KOPT-K1 (cell line): ENCODE measurements around the gene GKN2.

Experiments
- H3K27ac ChIP-seq: fragments of 200-600 bp; sonication (generic); 2 replicates; pipeline ENCODE4 v1.5.1; 2016; ENCODE audit warnings: antibody characterized with exemption, mild to moderate bottlenecking, low read depth, low read length; ENCODE audit not compliant: poor library complexity, severe bottlenecking
- H3K36me3 ChIP-seq: fragments of 200-600 bp; sonication (generic); 2 replicates; pipeline ENCODE4 v1.5.1; 2017; ENCODE audit warnings: antibody characterized with exemption, mild to moderate bottlenecking, low read length, moderate library complexity; ENCODE audit not compliant: insufficient read depth
- H3K9me3 ChIP-seq: fragments of 200-600 bp; sonication (generic); 2 replicates; pipeline ENCODE4 v1.5.1; 2017; ENCODE audit warnings: antibody characterized with exemption, low read length, mild to moderate bottlenecking; ENCODE audit not compliant: insufficient read depth, poor library complexity, severe bottlenecking

GKN2 gene

GRCh38 chr2:68952887-68953521 is at the start of gene GKN2:
GKN2 (minus strand) TSS chr2:68952893; CDS start chr2:68952861, 32 bp downstream.
- no peaks in the 10 kb centered on the region for H3K36me3 ChIP-seq
- no peaks in the 10 kb centered on the region for H3K9me3 ChIP-seq
- H3K27ac ChIP-seq = no peak within 1 kb of the TSS

GRCh38 chr2:69001879-69002278 is 49.2 kb upstream of the GKN2 start:
- H3K27ac ChIP-seq = no peak overlapping the region
- peaks cover 7% of the 10 kb centered on the region for H3K9me3 ChIP-seq
- no peaks in the 10 kb centered on the region for H3K36me3 ChIP-seq

- H3K36me3 ChIP-seq = no peaks in the 10 kb centered on the region
- peaks cover 4% of the 10 kb centered on the region for H3K9me3 ChIP-seq
- H3K27ac ChIP-seq = no peak overlapping the region
Measured at GRCh38 chr2:68997401-68997800, 44.7 kb upstream of the GKN2 start.

- H3K9me3 ChIP-seq = no peaks in the 10 kb centered on the region
- H3K36me3 ChIP-seq = no peaks in the 10 kb centered on the region
- no peak overlapping the region for H3K27ac ChIP-seq
Measured at GRCh38 chr2:68995916-68996315, 43.2 kb upstream of the GKN2 start.

GRCh38 chr2:68994864-68995263 is 42.2 kb upstream of the GKN2 start:
- H3K36me3 ChIP-seq = no peaks in the 10 kb centered on the region

GRCh38 chr2:68993660-68994059 is 41.0 kb upstream of the GKN2 start:
- Histone ChIP-seq H3K27ac (no peak overlapping the region), H3K36me3 (no peaks in the 10 kb centered on the region), H3K9me3 (no peaks in the 10 kb centered on the region)

More at GRCh38 chr2:68994864-68995263, 42.2 kb upstream of the GKN2 start:
- Histone ChIP-seq H3K9me3 (no peaks in the 10 kb centered on the region), H3K27ac (no peak overlapping the region)

- H3K27ac ChIP-seq = no peak overlapping the region
- H3K36me3 ChIP-seq = no peaks in the 10 kb centered on the region
- H3K9me3 ChIP-seq = no peaks in the 10 kb centered on the region
Measured at GRCh38 chr2:68992933-68993332, 40.2 kb upstream of the GKN2 start.

GRCh38 chr2:68992341-68992740 is 39.6 kb upstream of the GKN2 start:
- Histone ChIP-seq H3K36me3 (no peaks in the 10 kb centered on the region), H3K27ac (no peak overlapping the region), H3K9me3 (no peaks in the 10 kb centered on the region)

- H3K36me3 ChIP-seq = no peaks in the 10 kb centered on the region
- H3K9me3 ChIP-seq = no peaks in the 10 kb centered on the region
- no peak overlapping the region for H3K27ac ChIP-seq
Measured at GRCh38 chr2:68989035-68989434, 36.3 kb upstream of the GKN2 start.

- H3K36me3 ChIP-seq = no peaks in the 10 kb centered on the region
- no peak overlapping the region for H3K27ac ChIP-seq
Measured at GRCh38 chr2:68987021-68987503, 34.4 kb upstream of the GKN2 start.

GRCh38 chr2:68980956-68981355 is 28.3 kb upstream of the GKN2 start:
- H3K27ac ChIP-seq = no peak overlapping the region
- H3K9me3 ChIP-seq = no peaks in the 10 kb centered on the region
- H3K36me3 ChIP-seq = no peaks in the 10 kb centered on the region

More at GRCh38 chr2:68987021-68987503, 34.4 kb upstream of the GKN2 start:
- H3K9me3 ChIP-seq = no peaks in the 10 kb centered on the region

GRCh38 chr2:68978098-68978497 is 25.4 kb upstream of the GKN2 start:
- Histone ChIP-seq H3K27ac (no peak overlapping the region), H3K9me3 (no peaks in the 10 kb centered on the region), H3K36me3 (no peaks in the 10 kb centered on the region)

GRCh38 chr2:68977453-68977852 is 24.8 kb upstream of the GKN2 start:
- Histone ChIP-seq H3K27ac (no peak overlapping the region), H3K9me3 (no peaks in the 10 kb centered on the region), H3K36me3 (no peaks in the 10 kb centered on the region)

GRCh38 chr2:68975844-68976243 is 23.2 kb upstream of the GKN2 start:
- Histone ChIP-seq H3K9me3 (no peaks in the 10 kb centered on the region), H3K36me3 (no peaks in the 10 kb centered on the region), H3K27ac (no peak overlapping the region)

- Histone ChIP-seq H3K9me3 (no peaks in the 10 kb centered on the region), H3K27ac (no peak overlapping the region), H3K36me3 (no peaks in the 10 kb centered on the region)
Measured at GRCh38 chr2:68974946-68975665, 22.4 kb upstream of the GKN2 start.

- H3K27ac ChIP-seq = no peak within 1 kb of the TSS
- no peaks in the 10 kb centered on the region for H3K9me3 ChIP-seq
- no peaks in the 10 kb centered on the region for H3K36me3 ChIP-seq
Measured at GRCh38 chr2:68974251-68974650, 21.6 kb upstream of the GKN2 start, which contains the start of gene GKN1. GKN1 (plus strand) TSS chr2:68974636; CDS start chr2:68974678, 42 bp downstream.
